ENCODE results near the gene STON2.

STON2 gene

GRCh38 chr14:81281332-81281731 is 118.8 kb downstream of the STON2 start:
- in situ Hi-C loops (cut with HindIII; ENCODE audit: low sequenced_read_pairs) = no loop called here
- no peak for TF ChIP-seq CTCF (IDR thresholded peaks at IDR 0.05; ENCODE audit: low read depth, low read length)
- DNase-seq (ENCODE audit: low read depth, low spot score) = no peak
- H3K4me3 ChIP-seq (ENCODE audit: low read depth, low read length) = no peak overlapping the region

GRCh38 chr14:81280136-81280791 is 119.9 kb downstream of the STON2 start:
- in situ Hi-C loops (cut with HindIII; ENCODE audit: low sequenced_read_pairs) = no loop called here
- TF ChIP-seq CTCF (IDR thresholded peaks at IDR 0.05; ENCODE audit: low read depth, low read length) = no peak
- H3K4me3 ChIP-seq (ENCODE audit: low read depth, low read length) = no peak overlapping the region
- no peak for DNase-seq (ENCODE audit: low read depth, low spot score)

- TF ChIP-seq CTCF (IDR thresholded peaks at IDR 0.05; ENCODE audit: low read depth, low read length) = no peak
- in situ Hi-C loops (cut with HindIII; ENCODE audit: low sequenced_read_pairs) = no loop called here
- H3K4me3 ChIP-seq (ENCODE audit: low read depth, low read length) = no peak overlapping the region
- DNase-seq (ENCODE audit: low read depth, low spot score) = no peak
Observed at GRCh38 chr14:81277096-81277495, 123.0 kb downstream of the STON2 start.

GRCh38 chr14:81276073-81277069 is 123.8 kb downstream of the STON2 start:
- no peak for DNase-seq (ENCODE audit: low read depth, low spot score)
- in situ Hi-C loops (cut with HindIII; ENCODE audit: low sequenced_read_pairs) = no loop called here
- H3K4me3 ChIP-seq (ENCODE audit: low read depth, low read length) = no peak overlapping the region

GRCh38 chr14:81275305-81276072 is 124.6 kb downstream of the STON2 start:
- TF ChIP-seq CTCF (IDR thresholded peaks at IDR 0.05; ENCODE audit: low read depth, low read length) = no peak
- in situ Hi-C loops (cut with HindIII; ENCODE audit: low sequenced_read_pairs) = no loop called here
- DNase-seq (ENCODE audit: low read depth, low spot score) = no peak
- no peak overlapping the region for H3K4me3 ChIP-seq (ENCODE audit: low read depth, low read length)

More at GRCh38 chr14:81276073-81277069, 123.8 kb downstream of the STON2 start:
- no peak for TF ChIP-seq CTCF (IDR thresholded peaks at IDR 0.05; ENCODE audit: low read depth, low read length)

GRCh38 chr14:81273961-81274575 is 126.1 kb downstream of the STON2 start:
- no peak overlapping the region for H3K4me3 ChIP-seq (ENCODE audit: low read depth, low read length)
- no peak for TF ChIP-seq CTCF (IDR thresholded peaks at IDR 0.05; ENCODE audit: low read depth, low read length)
- no peak for DNase-seq (ENCODE audit: low read depth, low spot score)
- in situ Hi-C loops (cut with HindIII; ENCODE audit: low sequenced_read_pairs) = no loop called here

Data from astrocyte of the spinal cord (primary cell).